ENCODE results near the gene CFAP61.

The CFAP61 gene

DNA sequence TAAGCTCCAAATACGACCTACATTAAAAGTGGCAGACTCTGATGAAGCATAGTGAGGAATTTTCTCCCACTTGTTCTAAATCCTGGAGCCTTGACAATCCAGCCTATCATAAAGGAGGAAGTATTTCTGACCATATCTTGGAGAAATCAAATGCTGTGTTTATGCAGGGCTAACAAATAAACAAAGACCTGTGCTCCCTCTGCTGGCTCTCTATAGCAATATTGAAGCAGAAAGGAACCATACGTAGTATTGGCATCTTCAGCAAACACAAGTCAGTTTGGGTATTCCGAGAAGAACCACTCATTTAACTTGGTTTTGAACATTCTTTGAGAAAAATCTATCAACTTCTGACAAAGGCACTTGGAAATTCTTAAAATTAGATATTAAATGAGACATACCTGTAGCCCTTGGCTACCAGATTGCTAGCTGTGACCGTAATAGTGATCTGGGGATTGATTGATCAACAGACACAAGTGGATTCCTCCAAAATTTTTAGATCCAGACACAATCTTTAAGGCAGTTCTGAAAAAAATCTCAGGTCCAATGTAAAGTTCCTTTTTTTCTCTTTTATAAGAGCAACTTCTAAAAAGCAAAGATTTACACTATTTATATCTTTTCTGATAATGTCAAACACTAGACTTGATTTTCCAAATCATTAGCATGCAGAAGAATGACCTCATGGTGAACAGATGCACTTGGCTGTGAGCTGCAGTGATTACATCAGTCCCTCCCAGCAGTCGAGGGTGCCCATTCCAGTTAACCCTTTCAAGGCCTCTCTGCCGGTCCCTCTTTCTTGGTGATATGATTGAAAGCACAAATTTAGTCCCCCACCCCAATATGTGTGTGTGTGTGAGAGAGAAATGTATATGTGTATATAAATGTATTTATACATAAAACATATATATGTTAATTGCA lies 355.8 kb downstream of the CFAP61 start:
- peak; percentile 59 to 61 (median 60) for DNase-seq

DNA sequence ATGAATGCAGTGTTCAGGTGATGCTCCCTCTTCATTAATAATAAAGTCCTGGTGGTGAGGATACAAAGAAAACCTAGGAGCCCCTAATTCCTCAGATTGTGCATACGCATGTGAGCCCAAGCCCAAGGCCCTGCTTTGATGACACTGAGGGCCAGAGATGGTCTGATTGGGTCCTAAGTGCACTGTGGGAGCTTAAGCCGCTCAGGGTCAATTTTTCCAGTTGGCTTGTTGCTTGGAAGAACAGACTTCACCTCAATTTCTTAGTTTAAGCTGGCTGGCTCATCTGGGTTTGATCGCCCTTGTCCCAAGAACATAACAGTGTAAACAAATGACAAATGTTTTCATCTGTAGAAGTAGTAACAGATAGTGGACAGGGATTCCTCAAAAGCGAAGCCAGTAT lies 357.0 kb downstream of the CFAP61 start:
- no peak for DNase-seq
